Measurements from ENCODE around the gene NME3.

Gene NME3

DNA sequence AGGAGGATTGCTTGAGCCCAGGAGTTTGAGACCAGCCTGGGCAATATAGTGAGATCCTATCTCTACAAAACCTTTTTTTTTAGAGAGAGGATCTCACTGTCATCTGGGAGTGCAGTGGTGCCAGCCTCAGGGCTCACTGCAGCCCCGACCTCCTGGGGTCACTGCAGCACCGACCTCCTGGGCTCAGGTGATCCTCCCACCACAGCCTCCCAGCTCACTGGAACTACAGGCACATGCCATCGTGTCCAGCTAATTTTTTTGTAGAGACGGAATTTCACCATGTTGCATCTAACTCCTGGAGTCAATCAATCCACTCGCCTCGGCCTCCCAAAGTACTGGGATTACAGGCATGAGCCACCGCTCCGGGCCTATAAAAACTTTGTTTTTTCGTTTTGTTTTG is 50.0 kb downstream of the NME3 start:
- no peak for DNase-seq
